Measurements from ENCODE around the gene CDX4.
"Not testable (repeated sequence)": the region's sequence is repeated elsewhere in the genome, so short reads cannot be mapped to it uniquely, and the experiment has no call there.

Gene CDX4

GRCh38 chrX:73446831-73447230, at the start of gene CDX4:
Gene CDX4 (plus strand): TSS chrX:73447053. CDS start chrX:73447254, 201 bp downstream.
- no peak for FAIRE-seq

- no peak for FAIRE-seq
Measured at GRCh38 chrX:73398185-73398914, 48.5 kb upstream of the CDX4 start.

GRCh38 chrX:73400136-73400748, 46.6 kb upstream of the CDX4 start:
- FAIRE-seq: no peak

- FAIRE-seq: no peak
Measured at GRCh38 chrX:73401591-73402266, 45.1 kb upstream of the CDX4 start.

GRCh38 chrX:73412930-73413329, 33.9 kb upstream of the CDX4 start:
- FAIRE-seq: no peak

- no peak for FAIRE-seq
Measured at GRCh38 chrX:73447311-73447794, 500 bp downstream of the CDX4 start.

- FAIRE-seq: no peak
Measured at GRCh38 chrX:73448379-73448778, 1.5 kb downstream of the CDX4 start.

- FAIRE-seq: no peak
Measured at GRCh38 chrX:73455171-73455570, 8.3 kb downstream of the CDX4 start.

- no peak for FAIRE-seq
Measured at GRCh38 chrX:73457306-73457705, 10.5 kb downstream of the CDX4 start.

- FAIRE-seq: no peak
Measured at GRCh38 chrX:73468376-73468775, 21.5 kb downstream of the CDX4 start.

GRCh38 chrX:73478961-73479360, 32.1 kb downstream of the CDX4 start:
- FAIRE-seq: no peak

GRCh38 chrX:73481521-73481920, 34.7 kb downstream of the CDX4 start:
- FAIRE-seq: no peak

- FAIRE-seq: no peak
Measured at GRCh38 chrX:73490661-73491060, 43.8 kb downstream of the CDX4 start.

GRCh38 chrX:73492178-73492577, 45.3 kb downstream of the CDX4 start:
- FAIRE-seq: not testable (repeated sequence)

Data from A204.1 (cell line).